ENCODE data around the gene CRISPLD2.

Gene CRISPLD2

DNA sequence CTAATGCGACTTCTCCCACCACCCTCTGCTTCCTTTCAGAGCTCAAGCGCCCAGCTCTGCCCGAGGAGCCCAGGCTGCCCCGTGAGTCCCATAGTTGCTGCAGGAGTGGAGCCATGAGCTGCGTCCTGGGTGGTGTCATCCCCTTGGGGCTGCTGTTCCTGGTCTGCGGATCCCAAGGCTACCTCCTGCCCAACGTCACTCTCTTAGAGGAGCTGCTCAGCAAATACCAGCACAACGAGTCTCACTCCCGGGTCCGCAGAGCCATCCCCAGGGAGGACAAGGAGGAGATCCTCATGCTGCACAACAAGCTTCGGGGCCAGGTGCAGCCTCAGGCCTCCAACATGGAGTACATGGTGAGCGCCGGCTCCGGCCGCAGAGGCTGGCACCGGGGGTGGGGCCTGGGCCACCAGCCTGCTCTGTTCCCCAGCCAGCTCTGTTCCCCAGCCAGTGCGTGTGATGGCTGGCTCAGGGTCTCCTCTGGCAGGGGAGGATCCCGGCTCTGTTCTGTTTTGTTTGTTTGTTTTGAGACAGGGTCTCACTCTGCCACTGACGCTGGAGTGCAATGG is 18.7 kb downstream of the CRISPLD2 start:
- in situ Hi-C loops (cut with HindIII; ENCODE audit: low sequenced_read_pairs): no loop called here

DNA sequence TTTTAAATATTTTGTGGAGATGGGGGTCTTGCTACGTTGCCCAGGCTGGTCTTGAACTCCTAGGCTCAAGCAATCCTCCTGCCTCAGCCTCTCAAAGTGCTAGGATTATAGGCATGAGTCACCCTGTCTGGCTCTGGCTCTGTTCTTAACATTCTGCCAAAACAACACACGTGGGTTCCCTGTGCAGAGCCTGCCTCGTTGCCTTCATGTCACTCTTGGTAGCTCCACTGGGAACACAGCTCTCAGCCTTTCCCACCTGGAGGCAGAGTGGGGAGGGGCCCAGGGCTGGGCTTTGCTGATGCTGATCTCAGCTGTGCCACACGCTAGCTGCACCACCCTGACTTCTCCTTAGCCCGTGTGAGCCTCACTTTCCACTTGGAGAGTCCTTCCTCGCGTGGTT is 19.3 kb downstream of the CRISPLD2 start:
- in situ Hi-C loops (cut with HindIII; ENCODE audit: low sequenced_read_pairs): no loop called here

- in situ Hi-C loops (cut with HindIII; ENCODE audit: low sequenced_read_pairs): no loop called here
These were observed 20.2 kb downstream of the CRISPLD2 start for GRCh38 chr16:84839956-84840355.

DNA sequence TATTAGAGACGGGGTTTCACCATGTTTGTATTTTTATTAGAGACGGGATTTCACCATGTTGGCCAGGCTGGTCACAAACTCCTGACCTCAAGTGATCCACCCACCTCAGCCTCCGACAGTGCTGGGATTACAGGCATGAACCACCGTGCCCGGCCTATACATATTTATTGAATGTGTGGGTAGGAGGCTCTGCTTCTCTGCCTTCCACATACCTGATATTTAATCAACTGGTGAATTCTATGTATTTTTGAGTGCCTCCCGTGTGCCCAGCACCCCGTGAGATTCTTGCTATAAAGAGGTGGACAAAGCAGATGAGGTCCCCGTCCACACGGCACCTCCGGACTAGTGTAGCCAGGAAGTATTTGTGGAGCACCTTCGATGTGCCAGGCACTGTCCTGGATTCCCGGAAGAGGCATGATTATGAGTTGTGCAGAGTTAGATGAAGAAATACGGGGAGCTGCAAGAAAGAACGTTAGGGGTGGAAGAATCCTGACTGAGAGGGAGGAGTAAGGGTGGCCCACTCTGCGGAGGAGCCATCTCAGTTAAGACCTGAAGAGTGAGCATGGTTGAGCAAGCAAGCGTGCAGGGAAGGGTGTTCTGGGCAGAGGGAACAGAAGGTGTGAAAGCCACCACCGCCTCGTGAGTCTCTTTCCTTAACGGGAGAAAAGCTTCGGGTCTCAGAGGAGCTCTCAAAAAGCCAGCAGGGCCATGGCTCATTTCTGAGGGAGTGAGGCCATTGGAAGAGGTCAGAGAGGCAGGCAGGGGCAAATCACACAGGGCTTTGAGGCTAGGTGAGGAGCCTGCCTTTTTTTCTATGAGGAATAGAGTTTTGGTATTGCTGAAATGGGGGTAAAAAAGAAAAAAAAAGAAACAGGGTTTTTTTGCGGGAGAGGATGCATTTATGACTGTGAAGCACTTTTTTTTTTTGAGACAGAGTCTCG is 21.2 kb downstream of the CRISPLD2 start:
- in situ Hi-C loops (cut with HindIII; ENCODE audit: low sequenced_read_pairs): no loop called here

DNA sequence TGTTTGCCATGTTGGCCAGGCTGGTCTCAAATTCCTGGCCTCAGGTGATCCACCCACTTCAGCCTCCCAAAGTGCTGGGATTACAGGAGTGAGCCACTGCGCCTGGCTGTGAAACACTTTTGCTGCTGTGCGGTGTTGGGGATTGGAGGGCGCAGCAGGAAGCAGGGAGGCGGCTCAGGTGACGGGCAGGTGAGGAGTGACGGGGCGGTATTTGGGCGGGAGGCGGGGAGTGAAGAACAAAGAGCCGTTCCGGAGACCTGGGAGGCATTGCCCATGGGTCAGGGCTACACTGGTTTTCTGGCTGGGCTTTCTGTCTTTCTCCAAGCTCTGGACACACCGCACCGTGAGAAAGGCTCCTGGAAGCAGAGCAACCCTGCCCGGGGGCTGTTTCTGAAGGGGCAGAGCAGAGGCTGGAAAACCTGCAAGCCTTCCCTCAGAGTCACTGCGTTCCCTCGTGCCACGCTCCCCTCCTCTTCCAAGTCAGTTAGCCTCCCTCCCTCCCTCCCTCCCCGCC is 22.1 kb downstream of the CRISPLD2 start:
- in situ Hi-C loops (cut with HindIII; ENCODE audit: low sequenced_read_pairs): no loop called here

GRCh38 chr16:84842516-84843148 is 22.8 kb downstream of the CRISPLD2 start:
- in situ Hi-C loops (cut with HindIII; ENCODE audit: low sequenced_read_pairs): no loop called here

- in situ Hi-C loops (cut with HindIII; ENCODE audit: low sequenced_read_pairs): no loop called here
These were observed 23.6 kb downstream of the CRISPLD2 start for GRCh38 chr16:84843149-84844048.

- in situ Hi-C loops (cut with HindIII; ENCODE audit: low sequenced_read_pairs): no loop called here
These were observed 24.2 kb downstream of the CRISPLD2 start for GRCh38 chr16:84844049-84844350.

GRCh38 chr16:84844559-84845495 is 25.0 kb downstream of the CRISPLD2 start:
- in situ Hi-C loops (cut with HindIII; ENCODE audit: low sequenced_read_pairs): loop anchor here (5.0 kb wide), 1 partner anchor 82 kb away; no protein-coding TSS in a partner anchor

- in situ Hi-C loops (cut with HindIII; ENCODE audit: low sequenced_read_pairs): loop anchor here (5.0 kb wide), 1 partner anchor 82 kb away; no protein-coding TSS in a partner anchor
These were observed 25.8 kb downstream of the CRISPLD2 start for GRCh38 chr16:84845496-84846002.

- in situ Hi-C loops (cut with HindIII; ENCODE audit: low sequenced_read_pairs): loop anchor here (5.0 kb wide), 1 partner anchor 80 kb away; no protein-coding TSS in a partner anchor
These were observed 28.0 kb downstream of the CRISPLD2 start for GRCh38 chr16:84847564-84848355.

GRCh38 chr16:84848986-84849634 is 29.3 kb downstream of the CRISPLD2 start:
- in situ Hi-C loops (cut with HindIII; ENCODE audit: low sequenced_read_pairs): loop anchor here (5.0 kb wide), 1 partner anchor 78 kb away; no protein-coding TSS in a partner anchor

GRCh38 chr16:84849751-84850150 is 30.0 kb downstream of the CRISPLD2 start:
- in situ Hi-C loops (cut with HindIII; ENCODE audit: low sequenced_read_pairs): loop anchor here (5.0 kb wide), 1 partner anchor 78 kb away; no protein-coding TSS in a partner anchor

- in situ Hi-C loops (cut with HindIII; ENCODE audit: low sequenced_read_pairs): no loop called here
These were observed 30.9 kb downstream of the CRISPLD2 start for GRCh38 chr16:84850714-84851113.

DNA sequence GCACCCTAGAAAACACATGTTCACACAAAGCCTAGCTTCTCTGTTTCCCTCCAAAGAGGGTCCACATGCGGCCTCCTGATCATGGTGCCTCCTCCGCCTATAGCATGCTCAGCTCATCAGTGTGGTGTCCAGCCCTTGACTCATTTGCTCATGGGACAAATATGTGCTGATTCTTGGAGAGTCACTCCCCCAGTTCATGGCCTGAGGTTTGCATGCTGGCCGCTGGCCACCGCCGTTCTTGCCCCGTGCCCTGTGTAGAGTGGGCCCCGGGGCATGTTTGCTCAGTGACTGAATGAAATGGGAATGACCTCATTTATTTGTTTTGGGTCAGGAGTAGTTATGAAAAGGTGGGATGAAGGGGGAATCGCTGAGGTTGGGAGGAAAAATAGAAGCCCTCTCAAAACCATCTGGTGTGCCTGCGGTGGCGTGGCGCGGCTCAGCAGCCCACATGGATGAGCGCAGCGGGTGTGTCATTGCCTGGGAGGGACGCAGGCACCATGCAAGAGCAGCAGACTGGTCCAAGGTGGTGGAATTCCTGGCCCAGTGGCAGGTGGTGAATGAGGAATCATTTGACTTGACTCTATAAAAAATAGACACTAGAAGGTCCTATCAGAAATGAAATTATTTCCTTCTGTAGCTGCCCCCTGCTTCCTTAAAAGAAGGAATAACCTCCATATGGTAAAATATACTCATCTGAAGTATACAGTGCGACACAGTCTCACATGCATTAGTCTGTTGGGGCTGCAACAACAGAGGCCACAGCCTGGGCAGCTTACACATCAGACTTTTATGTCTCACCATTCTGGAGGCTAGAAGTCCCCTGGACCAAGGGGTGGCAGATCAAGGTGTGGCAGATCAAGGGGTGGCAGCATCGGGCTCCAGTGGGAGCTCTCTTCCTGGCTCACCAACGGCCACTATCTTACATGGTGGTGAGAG is 31.7 kb downstream of the CRISPLD2 start:
- in situ Hi-C loops (cut with HindIII; ENCODE audit: low sequenced_read_pairs): no loop called here

GRCh38 chr16:84853534-84853933 is 33.7 kb downstream of the CRISPLD2 start:
- in situ Hi-C loops (cut with HindIII; ENCODE audit: low sequenced_read_pairs): no loop called here

DNA sequence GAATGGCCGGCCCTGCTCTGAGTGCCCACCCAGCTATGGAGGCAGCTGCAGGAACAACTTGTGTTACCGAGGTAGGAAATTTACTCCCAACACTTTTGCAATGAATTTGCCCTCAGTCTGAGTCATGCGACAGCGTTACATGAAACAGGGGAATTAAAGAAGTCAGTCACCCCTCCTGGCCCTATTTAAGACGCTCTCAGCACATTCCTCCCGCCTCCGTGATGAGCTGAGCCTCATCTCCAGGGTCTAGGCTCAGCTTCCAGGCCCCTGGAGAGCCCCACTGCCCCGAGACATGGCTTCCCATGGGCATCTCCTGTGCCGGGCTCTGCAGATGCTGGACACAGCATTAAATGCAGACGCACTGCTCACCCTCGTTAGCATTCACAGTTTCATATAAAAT is 35.0 kb downstream of the CRISPLD2 start:
- in situ Hi-C loops (cut with HindIII; ENCODE audit: low sequenced_read_pairs): no loop called here
